ENCODE results near the gene XYLB.

GRCh38 chr3:38374221-38374620 lies 27.6 kb downstream of the XYLB start:
- TF ChIP-seq POLR2A (IDR thresholded peaks at IDR 0.05; ENCODE audit: low read length), result no peak
- no peak for TF ChIP-seq GATA1 (IDR thresholded peaks at IDR 0.05; ENCODE audit: low read depth, low read length)
